ENCODE measurements around the gene HBG1.

- TF ChIP-seq CTCF (conservative IDR thresholded peaks at IDR 0.05) (no peak), ZFX (IDR thresholded peaks at IDR 0.05) (no peak)
These were observed 10.6 kb downstream of the HBG1 start for GRCh38 chr11:5239046-5239445.

Measured in C4-2B (cell line).